Stimulated activated CD8-positive, alpha-beta memory T cell treated with anti-CD3 and anti-CD28 coated beads, Interleukin-4, amount 100 ng/mL, for 48 hours (primary cell): ENCODE results near the gene UBP1.
"Not testable (repeated sequence)": the region's sequence is repeated elsewhere in the genome, so short reads cannot be mapped to it uniquely, and the experiment has no call there.

ENCODE experiments used
- DNase-seq: peaks from one replicate; pipeline ENCODE4 v3.0.0-alpha.2; 2020

Gene UBP1

DNA sequence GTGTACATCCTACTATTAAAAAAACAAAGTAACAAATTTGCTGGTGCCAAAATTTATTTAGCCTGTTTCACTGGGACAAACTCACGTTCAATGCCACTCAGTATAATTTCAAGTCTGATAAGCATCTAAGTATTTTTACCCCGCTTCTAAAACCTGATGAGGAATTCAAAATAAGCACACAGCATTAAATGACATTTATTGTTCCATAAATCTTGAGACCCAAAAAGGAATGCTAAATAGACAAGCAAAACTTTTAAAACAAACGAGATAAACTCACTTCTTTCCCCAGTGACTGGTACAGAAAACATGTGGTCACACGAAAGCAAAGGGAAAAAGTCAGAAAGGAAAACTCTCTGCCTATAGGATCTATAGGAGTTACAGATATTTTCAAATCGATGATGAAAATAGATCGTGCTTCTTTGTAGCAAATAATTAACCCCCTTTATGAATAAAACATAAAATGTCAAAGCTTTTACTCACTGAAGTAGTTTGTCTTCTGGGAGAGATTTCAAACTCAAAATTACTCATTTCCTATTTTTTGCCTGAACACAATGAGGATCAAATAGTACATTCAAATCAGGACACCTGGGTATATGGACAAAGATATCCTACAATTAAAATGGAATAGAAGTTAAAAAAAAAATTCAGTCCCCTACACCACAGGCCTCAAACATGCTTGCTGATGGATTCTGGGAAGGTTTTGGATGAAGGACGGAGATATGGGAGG is 51.7 kb downstream of the UBP1 start:
- no peak for DNase-seq

DNA sequence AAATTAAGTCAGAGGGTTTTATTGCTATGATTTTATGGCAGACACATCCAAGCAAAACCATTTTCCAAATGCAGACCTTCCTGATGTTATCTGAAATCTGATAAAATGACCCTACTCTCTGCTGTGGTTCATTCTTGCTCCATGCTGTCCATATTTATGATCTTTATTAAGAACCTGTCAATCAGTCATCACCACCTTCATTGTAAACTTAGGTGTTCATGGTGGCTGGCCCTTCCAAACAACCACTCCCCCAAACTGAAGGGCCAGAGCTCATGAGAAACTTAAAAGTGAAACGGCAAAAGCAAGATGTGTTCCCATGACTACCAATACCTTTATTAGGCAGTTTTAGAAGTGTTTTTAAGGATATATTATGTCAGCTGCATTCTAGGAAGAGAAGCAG is 53.6 kb downstream of the UBP1 start:
- DNase-seq = no peak

GRCh38 chr3:33385423-33385822 is 54.8 kb downstream of the UBP1 start:
- DNase-seq = peak; percentile 68

- no peak for DNase-seq
Measured at GRCh38 chr3:33383951-33384350, 56.3 kb downstream of the UBP1 start.

- no peak for DNase-seq
Measured at GRCh38 chr3:33380653-33381052, 59.6 kb downstream of the UBP1 start.

GRCh38 chr3:33377931-33378330 is 62.3 kb downstream of the UBP1 start:
- DNase-seq = no peak

- no peak for DNase-seq
Measured at GRCh38 chr3:33377489-33377888, 62.7 kb downstream of the UBP1 start.

GRCh38 chr3:33373082-33373437 is 67.1 kb downstream of the UBP1 start:
- no peak for DNase-seq

- DNase-seq = peak; percentile 57
Measured at GRCh38 chr3:33372218-33373081, 67.8 kb downstream of the UBP1 start.

GRCh38 chr3:33364531-33365128 is 75.6 kb downstream of the UBP1 start:
- no peak for DNase-seq

DNA sequence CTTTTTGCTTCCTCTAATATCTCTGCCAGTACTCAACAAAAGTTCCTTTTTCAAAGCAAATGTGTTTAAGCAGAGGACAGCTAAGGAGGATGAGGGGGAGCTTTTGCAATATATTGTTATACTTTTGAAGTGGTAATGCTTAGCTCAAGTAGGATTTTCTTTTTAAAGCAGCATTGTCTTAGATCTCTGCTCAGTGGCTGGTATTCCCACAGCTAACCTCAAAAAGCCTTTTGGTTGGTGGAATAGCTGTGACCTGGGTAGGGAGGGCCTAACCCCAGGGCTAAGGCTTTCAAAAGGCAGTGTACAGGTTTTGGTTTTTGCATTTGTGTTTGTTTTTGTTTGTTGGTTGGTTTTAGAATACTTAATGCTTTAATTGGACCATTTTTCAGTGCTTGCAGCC is 76.1 kb downstream of the UBP1 start:
- DNase-seq = no peak

GRCh38 chr3:33363113-33363800 is 76.9 kb downstream of the UBP1 start:
- DNase-seq = no peak

DNA sequence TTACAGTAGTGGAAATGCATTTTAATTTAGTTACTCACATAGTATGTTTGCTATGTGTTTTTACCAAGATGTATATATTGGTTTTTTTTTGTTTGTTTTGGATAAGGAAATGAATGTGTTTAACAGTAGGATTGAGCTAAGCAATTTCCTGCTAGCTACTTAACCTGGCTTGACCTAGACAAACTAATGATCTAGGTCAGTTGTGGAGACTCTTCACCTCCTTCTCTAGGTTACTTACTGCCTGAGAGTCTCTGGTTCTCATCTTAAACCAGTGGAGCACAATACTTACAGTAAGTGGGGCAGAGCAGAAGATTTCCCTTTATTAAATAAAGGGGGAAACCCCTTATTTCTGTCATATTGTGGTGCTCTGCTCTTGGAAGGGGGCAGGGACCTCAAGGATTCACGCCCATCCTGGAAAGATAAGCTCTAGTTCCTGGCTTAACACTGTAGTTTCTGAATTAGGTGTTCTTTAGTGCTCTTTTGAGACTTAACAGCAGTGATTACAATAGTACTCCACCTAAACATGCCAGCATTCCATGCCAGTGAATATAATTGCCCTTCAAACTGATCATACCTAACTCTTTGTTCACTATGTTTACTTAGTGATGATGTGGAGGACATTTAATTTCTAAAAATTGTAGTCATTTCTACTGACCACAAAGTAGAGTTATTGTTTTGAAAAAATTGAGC is 79.9 kb downstream of the UBP1 start:
- no peak for DNase-seq

DNA sequence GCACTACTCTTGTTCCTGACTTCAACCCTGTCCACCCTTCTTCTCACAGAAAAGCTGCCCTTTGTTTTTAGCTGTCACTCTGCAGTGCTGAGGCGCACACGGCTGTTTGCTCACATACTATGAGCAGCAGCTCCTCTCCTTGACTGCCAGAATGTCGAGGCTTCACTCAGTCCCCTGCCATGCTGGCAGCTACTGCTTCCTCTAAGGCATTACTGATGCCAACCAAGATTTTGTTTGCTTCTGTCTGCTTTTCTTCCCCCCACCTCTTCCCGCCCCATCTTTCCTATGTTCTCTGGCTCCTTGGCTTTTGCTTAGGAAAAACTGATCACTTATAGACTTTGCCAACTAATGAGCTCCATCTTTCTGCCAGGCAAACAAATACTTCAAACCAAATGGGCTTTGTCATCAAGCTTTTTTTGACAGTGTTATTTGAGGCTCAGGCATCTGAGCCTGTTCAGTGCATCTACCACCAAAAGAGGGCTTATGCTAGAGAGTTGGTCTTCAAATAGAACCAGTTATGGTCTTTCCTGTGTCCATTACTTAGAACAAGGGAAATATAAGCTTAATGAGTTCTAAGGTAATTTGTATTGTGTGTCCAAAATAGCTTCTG is 81.9 kb downstream of the UBP1 start:
- no peak for DNase-seq

DNA sequence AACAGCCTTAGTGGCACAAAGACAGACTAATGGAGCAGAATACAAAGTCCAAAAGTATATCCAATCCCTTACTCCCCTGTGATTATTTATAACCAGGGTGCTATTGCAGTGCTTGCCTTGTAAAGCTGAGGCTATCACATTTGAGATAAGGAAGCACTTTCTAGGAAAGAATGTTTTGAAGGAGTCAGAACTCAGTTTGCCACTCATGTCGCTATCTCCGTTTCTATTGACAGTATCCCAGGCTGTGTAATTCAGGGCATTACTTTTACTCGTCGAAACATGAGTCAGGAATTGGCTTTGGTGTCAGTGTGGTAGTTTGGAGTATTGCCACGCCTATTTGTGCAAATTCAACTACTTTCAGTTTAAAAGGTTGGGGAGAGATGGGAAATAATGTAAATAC is 84.6 kb downstream of the UBP1 start:
- DNase-seq = no peak

- no peak for DNase-seq
Measured at GRCh38 chr3:33339758-33340157, 100.4 kb downstream of the UBP1 start.

- not testable (repeated sequence) for DNase-seq
Measured at GRCh38 chr3:33338936-33339465, 101.2 kb downstream of the UBP1 start.
